HepG2 (cell line): ENCODE data around the gene SNAP47. TPM values are rescaled to one million over a fixed set of nuclear protein-coding genes. Genes with fewer than 3 reads are reported as not detected.

Experiments used
- ATAC-seq: fragments of 200-7000 bp; cut with Tn5 transposase; 3 replicates; pipeline ENCODE4 v1.9.1; 2020; ENCODE audit warnings: mild to moderate bottlenecking, moderate library complexity
- BruUV-seq: library from RNA; stranded (reverse); fragments of 400-500 nt; replicated peaks from 2 replicates; lab custom pipeline; 2021; lab: Mats Ljungman, UMichigan
- CTCF ChIA-PET: fragments of 300-600 bp; formaldehyde crosslinking; extraction: SDS; loops from one replicate; lab custom pipeline; 2021; ENCODE audit warnings: low total read pairs, inconsistent platforms, low intra/inter-chr PET ratio; lab: Yijun Ruan, JAX
- POLR2A ChIA-PET: fragments of 350-600 bp; sonication (Branson Sonifier 250); formaldehyde crosslinking; loops from one replicate; lab custom pipeline; 2020; ENCODE audit warnings: antibody characterized with exemption, inconsistent platforms; lab: Yijun Ruan, JAX
- DNase-seq: peaks from one replicate; pipeline ENCODE4 v3.0.0-alpha.2; 2015; ENCODE audit warnings: low spot score
- FAIRE-seq: peaks from 3 replicates; lab custom pipeline; 2011; peaks lifted over from hg19 to GRCh38; lab: Jason Lieb, UNC
- H2AFZ ChIP-seq: one replicate; pipeline ENCODE4 v1.6.1; 2011; ENCODE audit warnings: low read length, inconsistent platforms
- H3K27ac ChIP-seq: fragments of 300-600 bp; 3 replicates; pipeline ENCODE4 v1.8.0; 2011; ENCODE audit warnings: mixed run types, mild to moderate bottlenecking, mixed read lengths, low read length, inconsistent platforms; ENCODE audit not compliant: insufficient read depth; ENCODE audit errors: extremely low read length
- H3K27me3 ChIP-seq, 2 experiments: fragments of 200-600 bp in 1 of 2; 2 replicates in 1 of 2; 3 replicates in 1 of 2; pipeline versions ENCODE4 v1.6.0 to v1.8.0; 2011; ENCODE audit warnings: low read length in 2 of 2, mild to moderate bottlenecking in 2 of 2, moderate library complexity in 2 of 2, inconsistent platforms in 1 of 2; ENCODE audit not compliant: insufficient read depth in 2 of 2, control insufficient read depth in 1 of 2
- H3K36me3 ChIP-seq, 2 experiments: fragments of 200-600 bp in 1 of 2; replicated peaks in 1 of 2; 2 replicates in 1 of 2; 3 replicates in 1 of 2; pipeline versions ENCODE4 v1.5.1 to v1.8.0; 2011; ENCODE audit warnings: low read length in 2 of 2, inconsistent platforms in 1 of 2; ENCODE audit not compliant: insufficient read depth in 2 of 2, control insufficient read depth in 1 of 2
- H3K4me1 ChIP-seq: 2 replicates; pipeline ENCODE4 v1.5.1; 2012; ENCODE audit warnings: low read length, inconsistent platforms; ENCODE audit not compliant: insufficient read depth
- H3K4me2 ChIP-seq: 2 replicates; pipeline ENCODE4 v1.6.0; 2011; ENCODE audit warnings: low read depth, low read length, inconsistent platforms
- H3K4me3 ChIP-seq, 3 experiments: fragments of 200-600 bp in 1 of 3; sonication (generic), shearing (Covaris generic) in 1 of 3; replicated peaks in 1 of 3; 2 replicates each; pipeline ENCODE4 v1.5.1; 2011 to 2016; ENCODE audit warnings: low read length in 3 of 3, inconsistent platforms in 2 of 3, low read depth in 2 of 3, mild to moderate bottlenecking in 2 of 3, control low read depth in 1 of 3, mixed read lengths in 1 of 3; ENCODE audit not compliant: insufficient read depth in 1 of 3
- H3K79me2 ChIP-seq: one replicate; pipeline ENCODE4 v1.6.1; 2011; ENCODE audit warnings: low read length, inconsistent platforms; ENCODE audit not compliant: insufficient read depth
- H3K9ac ChIP-seq: 2 replicates; pipeline ENCODE4 v1.6.0; 2011; ENCODE audit warnings: mild to moderate bottlenecking, low read depth, low read length, inconsistent platforms; ENCODE audit not compliant: insufficient read depth
- H3K9me3 ChIP-seq: 2 replicates; pipeline ENCODE4 v1.5.1; 2012; ENCODE audit warnings: mild to moderate bottlenecking, low read length
- H4K20me1 ChIP-seq: 2 replicates; pipeline ENCODE4 v1.6.0; 2011; ENCODE audit warnings: inconsistent platforms, mild to moderate bottlenecking, low read length, moderate library complexity; ENCODE audit not compliant: insufficient read depth
- DNMT1 ChIP-seq: sonication (generic); formaldehyde crosslinking; IDR thresholded peaks from 2 replicates; pipeline ENCODE4 v1.5.1; 2020; ENCODE audit warnings: mild to moderate bottlenecking, missing genetic modification reagents
- HNRNPH1 ChIP-seq: fragments of 200-400 bp; formaldehyde crosslinking; optimal IDR thresholded peaks from 2 replicates; pipeline ENCODE3; 2017; ENCODE audit warnings: mild to moderate bottlenecking, low read depth, low read length
- MIER2 ChIP-seq: IDR thresholded peaks from 2 replicates; pipeline ENCODE4 v1.6.1; 2016; ENCODE audit warnings: missing biosample characterization, missing genetic modification reagents
- NPAS2 ChIP-seq: sonication (generic); formaldehyde crosslinking; IDR thresholded peaks from 2 replicates; pipeline ENCODE4 v1.8.0; 2022; ENCODE audit warnings: mild to moderate bottlenecking, missing genetic modification reagents, borderline replicate concordance
- SIN3B ChIP-seq: fragments of 150-350 bp; IDR thresholded peaks from 2 replicates; pipeline ENCODE4 v1.6.1; 2014; ENCODE audit warnings: low read length
- TARDBP ChIP-seq: sonication (generic); formaldehyde crosslinking; IDR thresholded peaks from 2 replicates; pipeline ENCODE4 v1.8.0; 2022; ENCODE audit warnings: mild to moderate bottlenecking, missing genetic modification reagents
- ZFX ChIP-seq: sonication (generic); formaldehyde crosslinking; IDR thresholded peaks from 2 replicates; pipeline ENCODE4 v1.4.0; 2020; ENCODE audit warnings: mild to moderate bottlenecking, low read depth, missing genetic modification reagents, moderate library complexity
- ZMAT3 ChIP-seq: sonication (generic); formaldehyde crosslinking; conservative IDR thresholded peaks from 2 replicates; pipeline ENCODE4 v1.7.0; 2021; ENCODE audit warnings: missing genetic modification reagents
- ZNF253 ChIP-seq: sonication (generic); formaldehyde crosslinking; IDR thresholded peaks from 2 replicates; pipeline ENCODE4 v1.8.0; 2022; ENCODE audit warnings: mild to moderate bottlenecking, missing genetic modification reagents, borderline replicate concordance
- ZNF33B ChIP-seq: sonication (generic); formaldehyde crosslinking; IDR thresholded peaks from 2 replicates; pipeline ENCODE4 v1.5.1; 2020; ENCODE audit warnings: mild to moderate bottlenecking, missing genetic modification reagents
- ZNF552 ChIP-seq: sonication (generic); formaldehyde crosslinking; IDR thresholded peaks from 2 replicates; pipeline ENCODE4 v1.9.0; 2022; ENCODE audit warnings: missing genetic modification reagents, mild to moderate bottlenecking, borderline replicate concordance
- ZNF691 ChIP-seq: sonication (generic); formaldehyde crosslinking; IDR thresholded peaks from 2 replicates; pipeline ENCODE4 v1.4.0; 2020; ENCODE audit warnings: missing genetic modification reagents, low read depth, mild to moderate bottlenecking, borderline replicate concordance
- ZNF761 ChIP-seq: sonication (generic); formaldehyde crosslinking; conservative IDR thresholded peaks from 2 replicates; pipeline ENCODE4 v1.4.0; 2020; ENCODE audit warnings: mild to moderate bottlenecking, missing genetic modification reagents
- ZNF850 ChIP-seq: sonication (generic); formaldehyde crosslinking; conservative IDR thresholded peaks from 2 replicates; pipeline ENCODE4 v1.9.0; 2021; ENCODE audit warnings: mild to moderate bottlenecking, missing genetic modification reagents
- ZSCAN31 ChIP-seq: sonication (generic); formaldehyde crosslinking; IDR thresholded peaks from 2 replicates; pipeline ENCODE4 v1.5.0; 2020; ENCODE audit warnings: low read depth, mild to moderate bottlenecking, missing genetic modification reagents
- WGBS: methylation state at CpG from one replicate; pipeline ENCODE4 v1.1.6; 2017; ENCODE audit warnings: low lambda C conversion rate; 5-methylcytosine and 5-hydroxymethylcytosine counted together
- in situ Hi-C: cut with HindIII; loops from 2 replicates; pipeline ENCODE4 v1.10.0; 2017; ENCODE audit warnings: low pct_unique_long_range_greater_than_20kb; ENCODE audit not compliant: extremely low pct_ligation_motif_present
- intact Hi-C: fragments of 100-400 bp; cut with micrococcal nuclease; formaldehyde crosslinking; loops from one replicate; pipeline ENCODE4 v1.10.0; 2022; ENCODE audit not compliant: unreplicated experiment
- polyA plus RNA-seq, 8 experiments: library from polyadenylated mRNA; depleted of rRNA in 3 of 8; stranded (reverse) in 7 of 8; unstranded in 1 of 8; fragments of >200 nt; fragmentation: Illumina TruSeq in 4 of 8; extraction: Trizol in 4 of 8; gene quantifications; 2 replicates each; pipeline versions ENCODE4 v1.2.1 to v1.2.3, GENCODE V29; 2011 to 2016; ENCODE audit warnings: low read depth in 4 of 8, missing spikeins in 1 of 8, mixed read lengths in 1 of 8; ENCODE audit not compliant: insufficient read depth in 1 of 8
- total RNA-seq, 5 experiments: library from RNA; depleted of rRNA; stranded (reverse); fragments of >200 nt; fragmentation: Illumina TruSeq; extraction: Trizol; gene quantifications; 2 replicates each; pipeline ENCODE4 v1.2.3, GENCODE V29; 2016; ENCODE audit warnings: low read depth in 1 of 5
- TF ChIP-seq, protein P1 (sequence below): sonication (generic); formaldehyde crosslinking; IDR thresholded peaks from 2 replicates; pipeline ENCODE4; 2020; ENCODE audit warnings: missing genetic modification reagents, mild to moderate bottlenecking, borderline replicate concordance
- TF ChIP-seq, protein P2 (sequence below): sonication (generic); formaldehyde crosslinking; IDR thresholded peaks from 2 replicates; pipeline ENCODE4 v1.4.0; 2020; ENCODE audit warnings: missing genetic modification reagents
- TF ChIP-seq, protein P3 (sequence below): sonication (generic); formaldehyde crosslinking; IDR thresholded peaks from 2 replicates; pipeline ENCODE4 v1.4.0; 2020; ENCODE audit warnings: missing genetic modification reagents

Gene SNAP47
- total and polyA plus RNA-seq, 2 of the 13 experiments (the other 11 are each of a cell fraction or from before 2014, with no cell fraction given), result 13.6 to 25.1 TPM

DNA sequence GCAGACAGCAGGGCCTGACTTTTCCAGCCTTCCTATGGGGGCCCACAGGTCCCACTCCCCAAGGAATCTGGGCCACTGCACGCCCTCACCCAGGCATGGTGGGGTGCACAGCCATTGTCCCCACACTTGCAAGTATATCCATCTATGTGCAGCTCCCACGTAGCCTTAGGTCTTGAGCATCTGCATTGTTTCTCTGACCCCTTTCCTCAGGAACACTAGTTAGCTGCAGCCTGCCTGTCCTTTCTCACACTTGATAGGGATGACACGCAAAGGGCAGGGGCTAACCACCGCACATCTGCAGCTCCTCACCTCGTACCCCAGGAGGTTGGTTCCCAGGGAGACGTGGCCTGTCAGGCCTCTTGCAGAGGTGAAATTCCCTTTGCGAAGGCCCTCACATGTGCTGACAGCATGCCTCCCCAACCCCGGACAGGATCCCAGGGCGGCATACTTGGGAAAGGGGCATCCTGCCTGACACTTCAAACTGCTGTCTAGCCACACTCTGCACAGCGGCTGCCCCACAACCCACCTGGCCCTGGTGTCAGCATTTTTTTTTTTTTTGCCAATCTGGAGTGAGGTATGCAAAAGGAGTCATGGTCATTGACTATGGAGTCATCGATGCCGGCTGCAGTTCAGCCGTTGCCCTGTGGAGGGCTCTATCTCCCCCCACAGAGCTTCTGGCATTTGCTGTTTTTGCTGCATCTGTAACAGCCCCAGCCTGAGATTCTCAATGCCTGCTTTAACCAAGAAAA lies 5.2 kb upstream of the SNAP47 start:
- H3K27ac ChIP-seq, result peak overlapping the region; percentile 32
- in situ Hi-C loops, result no loop called here
- FAIRE-seq, result peak; percentile 51
- H3K27me3 ChIP-seq, result no peaks in the 10 kb centered on the region; a peak in 1 of 5 replicates
- peak; percentile 45 for DNase-seq
- intact Hi-C loops, result no loop called here
- BruUV-seq, result no TSS peak
- no peak overlapping the region for H2AFZ ChIP-seq
- peaks cover 4 to 9% of the 10 kb centered on the region in 2 experiments; a peak in 1 of 5 replicates for H3K36me3 ChIP-seq
- peak overlapping the region; percentile 97 for H3K4me2 ChIP-seq
- H3K9ac ChIP-seq, result no peak overlapping the region
- peaks cover 50% of the 10 kb centered on the region for H3K4me1 ChIP-seq
- peaks cover 13% of the 10 kb centered on the region for H3K79me2 ChIP-seq
- ChIA-PET CTCF (no interaction called here), POLR2A (no interaction called here)
- WGBS, result 49% methylated on average over 10 of the region's 13 CpGs
- H3K4me3 ChIP-seq, result peak overlapping the region in 1 of 3 experiments; percentile 23; a peak in 1 of 6 replicates
- H3K9me3 ChIP-seq, result no peaks in the 10 kb centered on the region
- ATAC-seq, result peak; percentile 17
- peaks cover 9% of the 10 kb centered on the region; the same call in 1 of the 2 replicates for H4K20me1 ChIP-seq
- TF ChIP-seq NPAS2 (no peak), HNRNPH1 (no peak), ZNF761 (CRISPR knock-in tag) (no peak; the same call in none of the 2 replicates), ZNF33B (CRISPR knock-in tag) (no peak), SIN3B (no peak), ZMAT3 (CRISPR knock-in tag) (no peak), ZFX (CRISPR knock-in tag) (no peak), ZNF850 (no peak), TARDBP (CRISPR knock-in tag) (peak; percentile 4; the same call in 1 of the 2 replicates), ZNF691 (CRISPR knock-in tag) (peak; percentile 50; the same call in 1 of the 2 replicates), DNMT1 (CRISPR knock-in tag) (no peak), MIER2 (CRISPR knock-in tag) (no peak), ZNF552 (CRISPR knock-in tag) (no peak), ZNF253 (CRISPR knock-in tag) (no peak), ZSCAN31 (CRISPR knock-in tag) (no peak)
- TF ChIP-seq, protein P1, sequence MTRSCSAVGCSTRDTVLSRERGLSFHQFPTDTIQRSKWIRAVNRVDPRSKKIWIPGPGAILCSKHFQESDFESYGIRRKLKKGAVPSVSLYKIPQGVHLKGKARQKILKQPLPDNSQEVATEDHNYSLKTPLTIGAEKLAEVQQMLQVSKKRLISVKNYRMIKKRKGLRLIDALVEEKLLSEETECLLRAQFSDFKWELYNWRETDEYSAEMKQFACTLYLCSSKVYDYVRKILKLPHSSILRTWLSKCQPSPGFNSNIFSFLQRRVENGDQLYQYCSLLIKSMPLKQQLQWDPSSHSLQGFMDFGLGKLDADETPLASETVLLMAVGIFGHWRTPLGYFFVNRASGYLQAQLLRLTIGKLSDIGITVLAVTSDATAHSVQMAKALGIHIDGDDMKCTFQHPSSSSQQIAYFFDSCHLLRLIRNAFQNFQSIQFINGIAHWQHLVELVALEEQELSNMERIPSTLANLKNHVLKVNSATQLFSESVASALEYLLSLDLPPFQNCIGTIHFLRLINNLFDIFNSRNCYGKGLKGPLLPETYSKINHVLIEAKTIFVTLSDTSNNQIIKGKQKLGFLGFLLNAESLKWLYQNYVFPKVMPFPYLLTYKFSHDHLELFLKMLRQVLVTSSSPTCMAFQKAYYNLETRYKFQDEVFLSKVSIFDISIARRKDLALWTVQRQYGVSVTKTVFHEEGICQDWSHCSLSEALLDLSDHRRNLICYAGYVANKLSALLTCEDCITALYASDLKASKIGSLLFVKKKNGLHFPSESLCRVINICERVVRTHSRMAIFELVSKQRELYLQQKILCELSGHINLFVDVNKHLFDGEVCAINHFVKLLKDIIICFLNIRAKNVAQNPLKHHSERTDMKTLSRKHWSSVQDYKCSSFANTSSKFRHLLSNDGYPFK (CRISPR knock-in tag), result no peak
- TF ChIP-seq, protein P2, sequence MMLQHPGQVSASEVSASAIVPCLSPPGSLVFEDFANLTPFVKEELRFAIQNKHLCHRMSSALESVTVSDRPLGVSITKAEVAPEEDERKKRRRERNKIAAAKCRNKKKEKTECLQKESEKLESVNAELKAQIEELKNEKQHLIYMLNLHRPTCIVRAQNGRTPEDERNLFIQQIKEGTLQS, result no peak
- TF ChIP-seq, protein P3, sequence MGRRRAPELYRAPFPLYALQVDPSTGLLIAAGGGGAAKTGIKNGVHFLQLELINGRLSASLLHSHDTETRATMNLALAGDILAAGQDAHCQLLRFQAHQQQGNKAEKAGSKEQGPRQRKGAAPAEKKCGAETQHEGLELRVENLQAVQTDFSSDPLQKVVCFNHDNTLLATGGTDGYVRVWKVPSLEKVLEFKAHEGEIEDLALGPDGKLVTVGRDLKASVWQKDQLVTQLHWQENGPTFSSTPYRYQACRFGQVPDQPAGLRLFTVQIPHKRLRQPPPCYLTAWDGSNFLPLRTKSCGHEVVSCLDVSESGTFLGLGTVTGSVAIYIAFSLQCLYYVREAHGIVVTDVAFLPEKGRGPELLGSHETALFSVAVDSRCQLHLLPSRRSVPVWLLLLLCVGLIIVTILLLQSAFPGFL (CRISPR knock-in tag), result no peak
